HFFc6 (cell line): ENCODE data around the gene CREBBP. TPM values are rescaled to one million over a fixed set of nuclear protein-coding genes. Genes with fewer than 3 reads are reported as not detected.

Experiments used
- DNase-seq: peaks from one replicate; pipeline ENCODE4 v3.0.0-alpha.2; 2018
- H3K27ac Mint-ChIP-seq: 2 replicates; pipeline ENCODE4 v1.8.0; 2020; ENCODE audit warnings: mild to moderate bottlenecking, mixed read lengths
- H3K27me3 Mint-ChIP-seq: 2 replicates; pipeline ENCODE4 v1.8.0; 2021; ENCODE audit warnings: mild to moderate bottlenecking, moderate library complexity, mixed read lengths; ENCODE audit not compliant: insufficient read depth
- H3K36me3 Mint-ChIP-seq: 2 replicates; pipeline ENCODE4 v1.8.0; 2021; ENCODE audit warnings: low read depth, mixed read lengths
- H3K4me1 Mint-ChIP-seq: 2 replicates; pipeline ENCODE4 v1.8.0; 2020; ENCODE audit warnings: low read depth, mixed read lengths
- H3K4me3 Mint-ChIP-seq: 2 replicates; pipeline ENCODE4 v1.8.0; 2020; ENCODE audit warnings: mild to moderate bottlenecking, moderate library complexity, mixed read lengths
- H3K9me3 Mint-ChIP-seq: 2 replicates; pipeline ENCODE4 v1.8.0; 2020; ENCODE audit warnings: mild to moderate bottlenecking, mixed read lengths
- CTCF ChIP-seq: fragments of 200-600 bp; sonication (generic); IDR thresholded peaks from 2 replicates; pipeline ENCODE4 v1.5.0; 2021; ENCODE audit warnings: antibody characterized with exemption, mild to moderate bottlenecking
- total RNA-seq, 6 experiments: library from RNA; stranded (reverse); fragmentation: NEBNext Ultra II Directional; extraction: Animal tissue kit (Norgen Biotek cat#: 25700); gene quantifications; 2 replicates in 1 of 6; 3 replicates in 5 of 6; pipeline ENCODE4 v1.2.3, GENCODE V29; 2021

CREBBP gene
- total RNA-seq, 6 experiments from 2014 or later, result 40.2 to 51.4 (median 43.4) TPM

- no peak for DNase-seq
- Mint-ChIP-seq H3K4me1 (peaks cover 10% of the 10 kb centered on the region), H3K9me3 (no peaks in the 10 kb centered on the region), H3K4me3 (no peak overlapping the region), H3K27ac (no peak overlapping the region), H3K36me3 (peaks cover 38% of the 10 kb centered on the region), H3K27me3 (0 out of 2 replicates have a peak, but pooled peaks cover 3% of the 10 kb centered on the region)
- no peak for TF ChIP-seq CTCF
These were observed 120.8 kb downstream of the CREBBP start for GRCh38 chr16:3759736-3760135.

DNA sequence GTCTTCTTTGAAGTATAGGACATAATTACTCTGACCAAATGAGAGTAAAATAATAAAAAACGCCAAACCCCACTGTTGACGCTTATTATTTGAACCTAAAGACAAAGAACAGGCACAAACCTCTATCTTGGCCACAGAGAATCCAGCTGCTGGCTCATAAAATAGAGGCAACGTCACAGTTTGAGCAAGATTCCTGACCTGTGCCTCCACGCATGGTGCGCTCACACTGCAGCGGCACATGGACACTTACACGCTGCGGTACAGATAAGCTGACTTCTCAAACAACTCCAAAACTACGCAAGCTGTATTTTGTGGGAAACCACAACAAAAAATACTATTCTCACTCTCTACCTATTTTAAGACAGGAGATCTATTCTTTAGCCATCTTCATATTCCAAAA, 124.4 kb downstream of the CREBBP start:
- Mint-ChIP-seq H3K4me1 (peaks cover 26% of the 10 kb centered on the region), H3K36me3 (peaks cover 52% of the 10 kb centered on the region), H3K27ac (no peak overlapping the region), H3K9me3 (no peaks in the 10 kb centered on the region), H3K27me3 (no peaks in the 10 kb centered on the region), H3K4me3 (no peak overlapping the region)
- no peak for DNase-seq
- no peak for TF ChIP-seq CTCF

GRCh38 chr16:3755249-3755648, 125.3 kb downstream of the CREBBP start:
- H3K9me3 Mint-ChIP-seq, result no peaks in the 10 kb centered on the region
- DNase-seq, result no peak
- peak overlapping the region; percentile 32 for H3K4me3 Mint-ChIP-seq
- TF ChIP-seq CTCF, result no peak
- H3K36me3 Mint-ChIP-seq, result peaks cover 57% of the 10 kb centered on the region
- peaks cover 26% of the 10 kb centered on the region for H3K4me1 Mint-ChIP-seq
- H3K27ac Mint-ChIP-seq, result peak overlapping the region; percentile 30
- H3K27me3 Mint-ChIP-seq, result peaks cover under 1% of the 10 kb centered on the region; the same call in 1 of the 2 replicates

- H3K9me3 Mint-ChIP-seq, result no peaks in the 10 kb centered on the region
- H3K4me3 Mint-ChIP-seq, result peak overlapping the region; percentile 32
- peaks cover 1% of the 10 kb centered on the region; the same call in 1 of the 2 replicates for H3K27me3 Mint-ChIP-seq
- TF ChIP-seq CTCF, result no peak
- no peak for DNase-seq
- peaks cover 60% of the 10 kb centered on the region for H3K36me3 Mint-ChIP-seq
- peak overlapping the region; percentile 30; the same call in 1 of the 2 replicates for H3K27ac Mint-ChIP-seq
- H3K4me1 Mint-ChIP-seq, result peaks cover 26% of the 10 kb centered on the region
These were observed 125.7 kb downstream of the CREBBP start for GRCh38 chr16:3754772-3755171.

DNA sequence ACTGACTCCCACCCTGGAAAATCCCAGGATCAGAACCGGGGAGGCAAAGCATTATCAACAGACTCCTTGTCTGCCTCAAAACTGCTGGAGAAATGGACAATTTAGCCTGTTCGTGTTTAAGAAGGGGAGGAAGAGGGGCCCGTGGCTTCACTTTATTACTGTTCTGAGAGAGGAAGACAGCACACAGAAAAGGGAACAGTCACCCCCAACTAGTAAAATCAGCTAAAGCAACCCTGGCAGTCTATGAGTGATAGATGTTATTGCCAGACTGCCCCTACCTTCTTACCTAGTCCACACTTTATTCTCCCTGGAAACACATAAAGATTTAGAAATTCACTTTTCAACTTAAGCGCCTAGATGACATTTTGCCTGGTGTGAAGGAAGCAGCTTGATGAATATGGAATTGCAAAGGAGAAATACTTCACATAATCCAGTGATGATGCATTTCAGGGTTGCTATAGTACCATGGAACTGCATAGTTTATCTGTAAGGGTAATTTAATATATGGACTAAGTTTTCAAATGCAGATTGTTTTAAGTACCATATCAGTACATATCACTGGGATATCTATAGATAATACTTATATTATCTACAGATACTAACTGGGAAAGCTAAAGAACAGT, 126.3 kb downstream of the CREBBP start:
- peaks cover 59% of the 10 kb centered on the region for H3K36me3 Mint-ChIP-seq
- H3K27me3 Mint-ChIP-seq, result peaks cover 1% of the 10 kb centered on the region; the same call in 1 of the 2 replicates
- DNase-seq, result no peak
- TF ChIP-seq CTCF, result no peak
- peaks cover 26% of the 10 kb centered on the region for H3K4me1 Mint-ChIP-seq
- H3K9me3 Mint-ChIP-seq, result no peaks in the 10 kb centered on the region
- peak overlapping the region; percentile 32; the same call in 1 of the 2 replicates for H3K4me3 Mint-ChIP-seq
- peak overlapping the region; percentile 63 for H3K27ac Mint-ChIP-seq
